K562 (cell line): ENCODE measurements around the gene TMEM86A. TPM values are rescaled to one million over a fixed set of nuclear protein-coding genes. Genes with fewer than 3 reads are reported as not detected.

Source experiments
- GTF2E2 ChIP-seq: fragments of 200-800 bp; sonication (Bioruptor generic); IDR thresholded peaks from 2 replicates; pipeline ENCODE4 v1.6.1; 2016; ENCODE audit warnings: missing genetic modification characterization, missing compliant biosample characterization
- TBL1XR1 ChIP-seq, 2 experiments: IDR thresholded peaks; 2 replicates each; pipeline ENCODE4 v1.6.1; 2012; ENCODE audit warnings: improper control_type of control experiment in 2 of 2, low read length in 2 of 2, mild to moderate bottlenecking in 1 of 2
- polyA plus RNA-seq, 8 experiments: library from polyadenylated mRNA; depleted of rRNA in 4 of 8; stranded (reverse) in 5 of 8; unstranded in 3 of 8; fragments of >200 nt; fragmentation: Nextera tagmentation in 2 of 8; fragmentation: Illumina TruSeq in 1 of 8; extraction: Ambion mirVana in 2 of 8; extraction: Trizol in 1 of 8; gene quantifications; 2 replicates each; pipeline versions ENCODE4 v1.2.1 to v1.2.3, GENCODE V29; 2011 to 2014; ENCODE audit warnings: inconsistent platforms in 1 of 8, missing spikeins in 1 of 8
- total RNA-seq, 7 experiments: library from RNA; depleted of rRNA in 6 of 7; stranded (reverse); fragments of >200 nt in 6 of 7; fragmentation: Illumina TruSeq in 2 of 7; extraction: Trizol in 2 of 7; gene quantifications; 2 replicates each; pipeline versions ENCODE4 v1.2.1 to v1.2.3, GENCODE V29; 2011 to 2021; ENCODE audit warnings: low replicate concordance in 1 of 7

Gene TMEM86A
- total and polyA plus RNA-seq, 9 of the 15 experiments (the other 6 are each of a cell fraction or from before 2014, with no cell fraction given) = 0.22 to 1.3 (median 0.40) TPM; not detected in 2

DNA sequence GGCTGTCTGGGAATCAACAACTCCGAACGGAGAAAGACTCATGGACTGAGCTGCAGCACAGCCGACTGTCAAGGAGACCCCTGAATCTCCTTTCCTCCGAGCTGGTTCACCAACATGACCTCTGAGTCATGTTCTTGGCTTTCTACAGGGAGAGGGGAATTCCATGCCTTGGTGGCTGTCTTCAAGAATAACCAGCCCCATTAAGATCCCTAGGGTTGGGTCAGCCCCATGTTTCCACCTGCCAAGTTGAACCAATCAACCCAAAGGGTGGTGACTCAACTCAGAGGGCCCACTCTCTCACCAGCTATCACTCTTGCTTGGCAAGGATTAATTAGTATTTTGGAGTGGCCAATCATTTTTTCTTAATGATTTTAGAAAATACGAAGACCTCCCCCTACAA, 55.7 kb downstream of the TMEM86A start (continued):
- TF ChIP-seq GTF2E2 (tag) (no peak), TBL1XR1 (IDR thresholded peaks at IDR 0.05; ENCODE audit: low read length in 2 of 2) (no peak)
- TF ChIP-seq, all 486 proteins: peak for 0

Other genes with a start within 250 kb of the TMEM86A start
Only the 7 nearest of the 8 such genes appear.
- 60.0 and 78.1 TPM in 2 replicates for gene TSG101, start 171.8 kb upstream of the TMEM86A start, total RNA-seq (2014; rRNA removed)
- gene TSG101, start 171.8 kb upstream of the TMEM86A start, total RNA-seq (2014; rRNA removed; fragmentation: Illumina TruSeq; extraction: Trizol) = 51.8 and 53.1 TPM in 2 replicates
- 67.8 and 71.0 TPM in 2 replicates for gene TSG101, start 171.8 kb upstream of the TMEM86A start, total RNA-seq (2015; rRNA removed; fragmentation: Illumina TruSeq; extraction: Trizol)
- gene TSG101, start 171.8 kb upstream of the TMEM86A start, total RNA-seq (2021) = 43.5 and 46.7 TPM in 2 replicates
- 124 and 141 TPM in 2 replicates for gene TSG101, start 171.8 kb upstream of the TMEM86A start, polyA plus RNA-seq (2011; rRNA removed)
- 138 and 169 TPM in 2 replicates for gene TSG101, start 171.8 kb upstream of the TMEM86A start, polyA plus RNA-seq (2014; fragmentation: Illumina TruSeq; extraction: Trizol)
- 10 to 100 TPM; 24.6 to 30.0 TPM for gene TSG101, start 171.8 kb upstream of the TMEM86A start, polyA plus RNA-seq (2014; fragmentation: Nextera tagmentation; extraction: Ambion mirVana)
- gene TSG101, start 171.8 kb upstream of the TMEM86A start, polyA plus RNA-seq (2014; rRNA removed) = 71.5 and 79.6 TPM in 2 replicates
- 5.5 and 6.2 TPM in 2 replicates for gene UEVLD, start 110.0 kb upstream of the TMEM86A start, total RNA-seq (2014; rRNA removed)
- 12.6 and 15.1 TPM in 2 replicates for gene UEVLD, start 110.0 kb upstream of the TMEM86A start, total RNA-seq (2014; rRNA removed; fragmentation: Illumina TruSeq; extraction: Trizol)
- gene UEVLD, start 110.0 kb upstream of the TMEM86A start, total RNA-seq (2015; rRNA removed; fragmentation: Illumina TruSeq; extraction: Trizol) = 10.8 and 12.0 TPM in 2 replicates
- gene UEVLD, start 110.0 kb upstream of the TMEM86A start, total RNA-seq (2021) = 7.2 and 8.4 TPM in 2 replicates
- 7.8 and 11.9 TPM in 2 replicates for gene UEVLD, start 110.0 kb upstream of the TMEM86A start, polyA plus RNA-seq (2011; rRNA removed)
- 8.7 and 9.6 TPM in 2 replicates for gene UEVLD, start 110.0 kb upstream of the TMEM86A start, polyA plus RNA-seq (2014; fragmentation: Illumina TruSeq; extraction: Trizol)
- 1 to 10 TPM; 6.3 to 7.4 TPM for gene UEVLD, start 110.0 kb upstream of the TMEM86A start, polyA plus RNA-seq (2014; fragmentation: Nextera tagmentation; extraction: Ambion mirVana)
- 4.7 and 8.0 TPM in 2 replicates for gene UEVLD, start 110.0 kb upstream of the TMEM86A start, polyA plus RNA-seq (2014; rRNA removed)
- gene MISFA, start 99.0 kb upstream of the TMEM86A start, total RNA-seq (2014; rRNA removed) = 2.7 and 6.3 TPM in 2 replicates
- gene MISFA, start 99.0 kb upstream of the TMEM86A start, total RNA-seq (2014; rRNA removed; fragmentation: Illumina TruSeq; extraction: Trizol) = 1.9 and 3.2 TPM in 2 replicates
- gene MISFA, start 99.0 kb upstream of the TMEM86A start, total RNA-seq (2015; rRNA removed; fragmentation: Illumina TruSeq; extraction: Trizol) = 4.4 and 5.2 TPM in 2 replicates
- 4.7 and 6.3 TPM in 2 replicates for gene MISFA, start 99.0 kb upstream of the TMEM86A start, total RNA-seq (2021)
- 3.4 and 3.6 TPM in 2 replicates for gene MISFA, start 99.0 kb upstream of the TMEM86A start, polyA plus RNA-seq (2011; rRNA removed)
- gene MISFA, start 99.0 kb upstream of the TMEM86A start, polyA plus RNA-seq (2014; fragmentation: Illumina TruSeq; extraction: Trizol) = 1.6 TPM in 2 replicates
- 1 to 10 TPM; 4.1 to 5.2 TPM for gene MISFA, start 99.0 kb upstream of the TMEM86A start, polyA plus RNA-seq (2014; fragmentation: Nextera tagmentation; extraction: Ambion mirVana)
- gene MISFA, start 99.0 kb upstream of the TMEM86A start, polyA plus RNA-seq (2014; rRNA removed) = 1.1 and 1.9 TPM in 2 replicates
- 11.1 and 16.0 TPM in 2 replicates for gene SPTY2D1, start 64.4 kb upstream of the TMEM86A start, total RNA-seq (2014; rRNA removed)
- 17.8 and 20.6 TPM in 2 replicates for gene SPTY2D1, start 64.4 kb upstream of the TMEM86A start, total RNA-seq (2014; rRNA removed; fragmentation: Illumina TruSeq; extraction: Trizol)
- gene SPTY2D1, start 64.4 kb upstream of the TMEM86A start, total RNA-seq (2015; rRNA removed; fragmentation: Illumina TruSeq; extraction: Trizol) = 19.3 and 20.0 TPM in 2 replicates
- 11.4 and 12.9 TPM in 2 replicates for gene SPTY2D1, start 64.4 kb upstream of the TMEM86A start, total RNA-seq (2021)
- gene SPTY2D1, start 64.4 kb upstream of the TMEM86A start, polyA plus RNA-seq (2011; rRNA removed) = 12.4 and 12.5 TPM in 2 replicates
- 17.7 and 32.1 TPM in 2 replicates for gene SPTY2D1, start 64.4 kb upstream of the TMEM86A start, polyA plus RNA-seq (2014; fragmentation: Illumina TruSeq; extraction: Trizol)
- gene SPTY2D1, start 64.4 kb upstream of the TMEM86A start, polyA plus RNA-seq (2014; fragmentation: Nextera tagmentation; extraction: Ambion mirVana) = 1 to 10 TPM; 3.2 to 6.1 TPM
- 7.6 and 8.3 TPM in 2 replicates for gene SPTY2D1, start 64.4 kb upstream of the TMEM86A start, polyA plus RNA-seq (2014; rRNA removed)
- not detected in 2 replicates for gene IGSF22, start 27.4 kb downstream of the TMEM86A start, total RNA-seq (2014; rRNA removed)
- not detected in 2 replicates for gene IGSF22, start 27.4 kb downstream of the TMEM86A start, total RNA-seq (2014; rRNA removed; fragmentation: Illumina TruSeq; extraction: Trizol)
- not detected in 2 replicates for gene IGSF22, start 27.4 kb downstream of the TMEM86A start, total RNA-seq (2015; rRNA removed; fragmentation: Illumina TruSeq; extraction: Trizol)
- not detected in 2 replicates for gene IGSF22, start 27.4 kb downstream of the TMEM86A start, total RNA-seq (2021)
- gene IGSF22, start 27.4 kb downstream of the TMEM86A start, polyA plus RNA-seq (2011; rRNA removed) = not detected in 2 replicates
- not detected in 2 replicates for gene IGSF22, start 27.4 kb downstream of the TMEM86A start, polyA plus RNA-seq (2014; fragmentation: Illumina TruSeq; extraction: Trizol)
- gene IGSF22, start 27.4 kb downstream of the TMEM86A start, polyA plus RNA-seq (2014; fragmentation: Nextera tagmentation; extraction: Ambion mirVana) = not detected
- not detected in 2 replicates for gene IGSF22, start 27.4 kb downstream of the TMEM86A start, polyA plus RNA-seq (2014; rRNA removed)
- gene PTPN5, start 93.0 kb downstream of the TMEM86A start, total RNA-seq (2014; rRNA removed) = not detected in 2 replicates
- gene PTPN5, start 93.0 kb downstream of the TMEM86A start, total RNA-seq (2014; rRNA removed; fragmentation: Illumina TruSeq; extraction: Trizol) = not detected in 2 replicates
- gene PTPN5, start 93.0 kb downstream of the TMEM86A start, total RNA-seq (2015; rRNA removed; fragmentation: Illumina TruSeq; extraction: Trizol) = not detected in 2 replicates
- gene PTPN5, start 93.0 kb downstream of the TMEM86A start, total RNA-seq (2021) = not detected in 2 replicates
- not detected in 2 replicates for gene PTPN5, start 93.0 kb downstream of the TMEM86A start, polyA plus RNA-seq (2011; rRNA removed)
- gene PTPN5, start 93.0 kb downstream of the TMEM86A start, polyA plus RNA-seq (2014; fragmentation: Illumina TruSeq; extraction: Trizol) = not detected in 2 replicates
- not detected for gene PTPN5, start 93.0 kb downstream of the TMEM86A start, polyA plus RNA-seq (2014; fragmentation: Nextera tagmentation; extraction: Ambion mirVana)
- gene PTPN5, start 93.0 kb downstream of the TMEM86A start, polyA plus RNA-seq (2014; rRNA removed) = not detected in 2 replicates
- gene MRGPRX1, start 240.6 kb downstream of the TMEM86A start, total RNA-seq (2014; rRNA removed) = not detected in 2 replicates
- not detected in 2 replicates for gene MRGPRX1, start 240.6 kb downstream of the TMEM86A start, total RNA-seq (2014; rRNA removed; fragmentation: Illumina TruSeq; extraction: Trizol)
- not detected in 2 replicates for gene MRGPRX1, start 240.6 kb downstream of the TMEM86A start, total RNA-seq (2015; rRNA removed; fragmentation: Illumina TruSeq; extraction: Trizol)
- gene MRGPRX1, start 240.6 kb downstream of the TMEM86A start, total RNA-seq (2021) = not detected in 2 replicates
- not detected in 2 replicates for gene MRGPRX1, start 240.6 kb downstream of the TMEM86A start, polyA plus RNA-seq (2011; rRNA removed)
- gene MRGPRX1, start 240.6 kb downstream of the TMEM86A start, polyA plus RNA-seq (2014; fragmentation: Illumina TruSeq; extraction: Trizol) = not detected in 2 replicates
- not detected for gene MRGPRX1, start 240.6 kb downstream of the TMEM86A start, polyA plus RNA-seq (2014; fragmentation: Nextera tagmentation; extraction: Ambion mirVana)
- not detected in 2 replicates for gene MRGPRX1, start 240.6 kb downstream of the TMEM86A start, polyA plus RNA-seq (2014; rRNA removed)